KG1 (cell line): ENCODE measurements around the gene ELMOD2.
"Not testable (repeated sequence)": the region's sequence is repeated elsewhere in the genome, so short reads cannot be mapped to it uniquely, and the experiment has no call there.

Experiments used
- DNase-seq: peaks from one replicate; lab custom pipeline; 2025; lab: John Stamatoyannopoulos, UW

The ELMOD2 gene, protein sequence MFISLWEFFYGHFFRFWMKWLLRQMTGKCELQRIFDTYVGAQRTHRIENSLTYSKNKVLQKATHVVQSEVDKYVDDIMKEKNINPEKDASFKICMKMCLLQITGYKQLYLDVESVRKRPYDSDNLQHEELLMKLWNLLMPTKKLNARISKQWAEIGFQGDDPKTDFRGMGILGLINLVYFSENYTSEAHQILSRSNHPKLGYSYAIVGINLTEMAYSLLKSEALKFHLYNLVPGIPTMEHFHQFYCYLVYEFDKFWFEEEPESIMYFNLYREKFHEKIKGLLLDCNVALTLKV

DNA sequence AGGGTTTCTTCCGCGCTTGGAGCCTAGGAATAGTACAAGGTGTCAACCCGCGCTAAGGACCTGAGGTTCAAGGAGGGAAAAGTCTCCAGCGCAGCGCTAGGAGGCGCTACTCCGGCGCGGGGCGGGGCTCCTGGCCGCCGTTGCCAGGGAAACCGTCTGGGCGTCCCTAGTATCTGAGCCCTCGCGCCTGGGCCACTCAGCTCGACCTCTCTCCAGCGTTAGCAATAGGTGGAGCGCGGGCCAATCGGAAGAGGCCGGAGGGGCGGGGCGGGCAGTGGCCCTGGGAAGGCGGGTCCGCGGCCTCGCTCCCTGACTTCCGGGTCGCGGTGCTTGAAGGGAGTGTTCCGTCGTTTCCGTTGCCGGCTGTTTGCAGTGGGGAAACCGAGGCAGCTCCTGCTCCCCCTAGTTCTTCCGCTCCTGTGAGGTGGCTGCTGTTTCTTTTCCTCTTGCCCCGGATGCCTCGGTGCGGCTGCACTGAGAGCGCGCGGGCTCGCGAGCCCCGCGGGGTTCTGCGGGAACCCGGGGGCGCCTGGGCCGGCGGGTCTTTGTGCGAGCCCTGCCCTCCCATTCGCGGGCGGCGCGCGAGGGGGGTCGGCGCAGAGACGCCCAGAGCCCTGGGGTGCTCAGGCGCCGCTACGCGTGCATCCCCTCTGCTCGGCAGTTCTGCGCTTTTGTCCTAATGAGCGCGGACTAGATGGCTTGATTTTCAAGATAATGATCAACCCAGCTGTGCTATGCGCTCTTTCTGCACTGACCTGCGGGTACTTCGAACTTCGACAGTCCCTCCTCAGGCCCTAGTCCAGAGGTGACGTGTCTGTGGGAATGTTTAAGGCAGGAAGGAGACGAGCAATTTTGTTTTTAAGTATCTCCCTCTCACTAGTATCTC lies at the start of gene ELMOD2:
TSS of gene ELMOD2 (plus strand) at position 312 of the 886 bp plus-strand sequence. CDS start 1,261 bp downstream, outside the sequence.
- peak; percentile 98 for DNase-seq

DNA sequence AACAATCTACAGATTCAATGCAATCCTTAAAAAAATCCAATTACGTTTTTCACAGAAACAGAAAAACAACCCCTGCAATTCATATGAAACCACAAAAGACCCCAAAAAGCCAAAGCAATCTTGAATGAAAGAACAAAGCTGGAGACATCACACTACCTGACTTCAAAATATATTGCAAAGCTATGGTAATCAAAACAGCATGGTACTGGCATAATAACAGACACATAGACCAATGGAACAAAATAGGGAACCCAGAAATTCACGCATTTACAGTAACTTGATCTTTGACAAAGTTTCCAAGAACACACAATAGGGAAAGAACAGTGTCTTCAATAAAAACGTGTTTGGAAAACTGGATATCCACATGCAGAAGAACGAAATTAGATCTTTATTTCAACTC lies 40.5 kb upstream of the ELMOD2 start:
- no peak for DNase-seq

DNA sequence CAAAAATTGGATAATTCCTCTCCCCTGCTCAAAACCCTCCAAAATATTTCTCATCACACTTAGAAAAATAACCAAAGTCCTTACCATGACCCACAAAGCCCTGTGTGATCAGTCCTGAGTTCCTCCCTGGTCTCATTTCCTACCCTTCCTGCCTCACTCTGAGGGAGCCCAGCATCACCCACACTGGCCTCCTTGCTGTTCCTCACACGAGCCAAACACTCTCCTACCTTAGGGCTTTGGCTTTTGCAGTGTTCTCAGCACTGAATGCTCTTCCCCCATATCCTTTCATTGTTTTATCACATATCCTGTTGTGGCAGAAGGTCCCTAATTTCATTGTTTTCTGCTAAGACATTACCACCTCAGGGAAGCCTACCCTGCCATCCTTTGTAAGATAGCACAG lies 38.0 kb upstream of the ELMOD2 start:
- DNase-seq = no peak

DNA sequence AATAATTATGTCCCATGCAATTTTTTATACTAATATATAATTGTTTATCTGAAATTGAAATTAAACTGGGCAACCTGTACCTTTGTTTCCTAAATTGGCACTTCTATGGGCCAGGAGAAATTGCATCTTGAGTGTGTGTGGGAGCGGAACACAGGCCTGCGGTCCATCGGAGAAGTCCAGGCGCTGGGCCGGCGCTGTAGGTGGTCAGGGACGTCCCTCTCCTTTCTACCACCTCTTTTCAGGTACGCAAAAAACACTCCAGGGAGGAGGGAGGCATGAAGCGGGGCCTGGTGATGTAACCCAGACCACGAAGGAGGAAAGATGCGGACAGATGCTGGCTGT lies 26.6 kb upstream of the ELMOD2 start:
- no peak for DNase-seq

DNA sequence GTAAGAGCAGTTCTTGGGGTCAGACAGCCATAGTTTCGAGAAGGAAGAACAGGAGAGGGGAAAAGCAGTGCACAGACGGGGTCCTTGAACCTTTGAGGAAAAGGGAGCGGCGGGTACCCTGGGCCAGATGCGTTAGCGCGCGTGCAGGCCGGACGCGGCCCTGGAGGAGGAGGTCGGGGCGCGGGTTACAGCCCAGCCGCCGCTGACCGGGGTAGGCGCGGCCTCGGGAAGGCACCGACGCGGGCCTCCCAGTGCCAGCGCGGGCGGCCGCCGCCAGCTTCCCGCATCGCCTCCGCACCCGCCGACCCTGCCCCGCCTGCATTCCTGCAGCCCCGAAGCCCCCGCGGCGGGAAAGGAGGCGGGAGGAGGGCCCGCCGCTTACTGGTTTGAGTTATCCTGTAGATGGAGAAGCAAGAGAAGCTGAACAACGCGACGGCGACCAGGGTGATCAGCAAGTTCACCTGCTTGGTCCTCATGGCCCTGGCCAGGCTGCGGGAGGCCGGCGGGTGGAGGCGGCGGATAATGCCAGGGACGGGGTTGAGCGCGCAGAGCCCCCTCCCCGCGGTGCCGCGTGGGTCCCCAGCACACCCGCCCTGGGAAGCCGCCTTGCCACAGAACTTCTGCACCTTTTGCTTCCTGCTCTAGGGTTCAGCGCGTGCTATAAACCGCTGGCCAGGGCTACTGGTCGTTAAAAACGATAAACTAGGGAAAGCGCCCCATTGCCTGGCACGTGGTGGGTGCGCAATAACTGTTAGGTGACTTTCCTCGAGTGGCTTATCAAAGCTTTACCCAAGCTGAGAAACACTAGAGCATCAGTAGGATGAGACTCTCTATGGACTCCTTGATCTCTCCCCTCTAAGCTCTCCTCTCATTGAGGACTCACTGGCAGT lies 26.0 kb upstream of the ELMOD2 start, which contains the start of gene MGAT4D:
TSS of gene MGAT4D (minus strand) at position 547 of the 890 bp plus-strand sequence. CDS start at position 476, 71 bp downstream.
- DNase-seq = no peak

DNA sequence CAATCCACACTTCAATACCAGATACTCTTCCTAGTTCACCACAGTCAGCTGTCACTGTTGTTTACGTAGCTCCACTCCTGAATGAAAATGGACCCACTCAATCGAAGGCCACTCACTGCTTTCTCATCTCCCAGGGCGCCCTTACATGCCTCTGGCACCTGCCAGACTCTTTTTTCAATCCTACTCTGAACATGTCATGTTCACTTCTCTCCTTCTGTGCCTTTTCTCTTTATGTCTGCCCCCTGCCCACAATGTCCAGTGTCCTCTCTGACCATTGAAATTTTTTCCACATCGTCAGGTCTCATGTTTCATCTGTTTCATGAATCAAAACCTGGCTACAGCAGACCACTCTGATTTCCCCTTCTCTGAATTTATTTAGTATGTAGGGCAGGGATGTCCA lies 24.6 kb upstream of the ELMOD2 start:
- DNase-seq = no peak

DNA sequence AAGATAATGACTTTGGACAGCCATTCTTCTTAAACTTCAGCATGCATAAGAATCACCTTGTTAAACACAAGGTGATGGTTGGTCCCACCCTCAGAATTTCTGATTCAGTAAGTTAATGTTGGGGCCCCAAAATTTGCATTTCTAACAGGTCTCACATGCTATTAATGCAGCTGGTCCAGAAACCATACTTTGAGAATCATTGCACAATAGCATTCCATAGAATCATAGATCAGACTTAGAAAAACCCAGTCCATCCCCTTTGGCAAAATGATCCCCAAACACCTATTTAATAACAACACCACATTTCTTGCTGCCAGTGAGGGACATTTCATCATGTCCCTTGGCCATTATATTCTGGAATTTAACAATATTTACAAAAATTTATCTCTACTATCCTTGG lies 19.7 kb upstream of the ELMOD2 start:
- no peak for DNase-seq

DNA sequence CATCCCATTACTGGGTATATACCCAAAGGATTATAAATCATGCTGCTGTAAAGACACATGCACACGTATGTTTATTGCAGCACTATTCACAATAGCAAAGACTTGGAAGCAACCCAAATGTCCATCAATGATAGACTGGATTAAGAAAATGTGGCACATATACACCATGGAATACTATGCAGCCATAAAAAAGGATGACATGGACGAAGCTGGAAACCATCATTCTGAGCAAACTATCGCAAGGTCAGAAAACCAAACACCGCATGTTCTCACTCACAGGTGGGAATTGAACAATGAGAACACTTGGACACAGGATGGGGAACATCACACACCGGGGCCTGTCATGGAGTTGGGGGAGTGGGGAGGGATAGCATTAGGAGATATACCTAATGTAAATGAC lies 10.2 kb upstream of the ELMOD2 start:
- DNase-seq = not testable (repeated sequence)

DNA sequence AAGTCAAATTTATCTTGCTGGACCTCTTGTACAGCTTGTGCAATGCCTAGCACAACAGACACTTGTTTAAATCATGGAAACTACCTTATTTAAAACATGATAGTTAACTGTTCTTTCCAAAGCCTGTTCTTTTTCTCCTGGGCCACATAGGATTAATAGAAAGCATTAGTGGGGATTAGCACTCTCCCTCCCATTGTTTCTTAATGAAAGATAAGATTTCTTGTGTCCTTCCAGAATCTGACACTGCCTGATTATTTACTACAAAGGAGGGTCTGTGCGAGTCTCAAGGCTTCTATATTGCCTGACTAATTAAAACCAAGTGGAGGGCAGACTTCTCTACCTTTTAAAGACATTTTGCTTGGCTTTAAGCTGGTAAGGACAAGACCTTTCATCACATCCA lies 8.5 kb upstream of the ELMOD2 start:
- no peak for DNase-seq

DNA sequence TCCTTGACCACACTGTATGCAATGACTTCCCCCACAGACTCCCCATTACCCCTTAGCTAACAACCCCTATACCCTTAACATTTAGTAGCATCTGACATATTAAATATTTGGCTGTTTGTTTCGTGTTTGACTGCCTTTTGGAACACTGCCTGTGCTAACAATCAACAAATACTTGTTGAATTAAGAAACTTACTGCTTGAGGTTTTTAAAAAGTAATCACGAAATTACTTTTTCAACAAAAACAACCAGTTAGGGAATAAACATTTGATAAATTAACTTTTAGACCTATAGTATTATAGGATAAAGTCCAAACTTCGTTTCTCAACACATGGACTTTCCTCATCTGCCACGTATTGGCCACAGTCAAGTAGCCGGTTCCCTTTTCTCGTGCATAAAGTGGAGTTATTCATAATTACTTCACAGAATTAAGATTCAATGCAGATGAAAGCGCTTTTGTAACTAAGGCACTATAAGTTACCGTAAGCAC lies 555 bp upstream of the ELMOD2 start:
- DNase-seq = no peak

DNA sequence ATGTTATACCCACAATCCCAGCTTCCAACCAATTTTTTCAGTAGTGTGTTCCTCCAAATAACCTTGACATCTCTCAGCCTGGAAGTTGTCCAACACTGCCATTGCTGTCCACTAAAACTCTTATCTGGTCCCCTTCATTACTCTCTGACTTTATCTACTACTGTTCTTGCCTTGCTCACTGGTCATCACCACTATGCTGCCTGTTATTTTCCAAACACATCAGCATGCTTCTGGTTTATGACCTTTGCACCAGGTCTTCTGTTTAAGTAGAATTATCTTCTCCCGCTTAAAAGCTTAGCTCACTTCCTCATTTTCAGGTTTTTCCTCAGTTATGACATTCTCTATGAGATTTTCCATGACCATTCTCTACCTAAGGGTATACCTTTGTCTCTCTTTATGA lies 5.5 kb downstream of the ELMOD2 start:
- no peak for DNase-seq

DNA sequence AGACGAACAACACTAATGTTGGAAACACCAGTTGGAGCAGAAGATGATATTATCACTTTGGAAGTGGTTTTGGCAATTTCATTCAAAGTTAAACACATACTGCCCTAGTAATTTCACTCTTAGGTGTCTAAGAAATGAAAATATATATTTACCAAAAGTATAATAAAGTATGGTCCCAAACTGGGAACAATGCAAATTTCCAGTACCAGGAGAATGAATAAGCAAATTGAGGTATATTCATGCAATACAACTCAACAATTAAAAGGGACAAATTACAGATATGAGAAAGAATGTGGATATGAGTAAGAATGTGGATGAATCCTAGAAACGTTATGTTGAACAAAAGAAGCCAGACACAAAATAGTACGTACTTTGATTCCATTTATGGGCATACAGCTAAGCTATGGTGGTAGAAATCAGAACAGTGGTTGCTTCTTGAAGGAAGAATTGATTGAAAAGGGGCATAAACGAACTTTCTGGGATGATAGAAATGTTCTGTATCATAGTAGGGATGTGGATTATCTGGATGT lies 10.0 kb downstream of the ELMOD2 start:
- DNase-seq = no peak

DNA sequence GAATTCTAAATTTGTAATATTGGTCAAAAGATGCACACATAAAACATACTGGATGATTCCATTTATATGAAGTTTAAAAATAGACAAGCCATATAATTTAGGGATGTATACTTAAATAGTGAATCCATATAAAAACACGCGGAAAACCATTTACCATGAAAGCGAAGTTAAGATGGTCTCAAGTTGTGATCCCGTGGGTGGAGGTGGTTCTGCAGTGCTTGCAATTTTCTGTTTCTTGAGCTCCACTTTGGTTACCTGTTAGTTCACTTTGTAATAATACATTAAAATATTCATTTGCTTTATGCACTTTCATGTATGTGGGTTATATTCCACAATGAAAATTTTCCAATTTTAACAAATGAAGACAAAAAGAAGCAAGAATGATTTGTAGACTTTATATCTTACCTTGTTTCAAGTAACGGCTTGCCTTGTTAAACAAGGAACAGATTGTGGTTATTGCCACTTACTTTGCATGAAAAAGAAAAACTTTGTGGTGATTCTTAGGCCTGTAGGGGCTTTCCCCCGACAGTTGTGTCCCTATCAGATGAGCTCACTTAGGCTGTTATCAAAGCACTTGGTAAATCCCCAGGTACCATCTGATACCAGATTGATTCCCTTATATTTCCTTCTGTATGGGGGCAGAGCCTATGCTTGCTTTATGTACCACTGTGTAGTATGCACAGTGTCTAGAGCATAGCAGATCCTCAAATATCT lies 32.6 kb downstream of the ELMOD2 start:
- no peak for DNase-seq

DNA sequence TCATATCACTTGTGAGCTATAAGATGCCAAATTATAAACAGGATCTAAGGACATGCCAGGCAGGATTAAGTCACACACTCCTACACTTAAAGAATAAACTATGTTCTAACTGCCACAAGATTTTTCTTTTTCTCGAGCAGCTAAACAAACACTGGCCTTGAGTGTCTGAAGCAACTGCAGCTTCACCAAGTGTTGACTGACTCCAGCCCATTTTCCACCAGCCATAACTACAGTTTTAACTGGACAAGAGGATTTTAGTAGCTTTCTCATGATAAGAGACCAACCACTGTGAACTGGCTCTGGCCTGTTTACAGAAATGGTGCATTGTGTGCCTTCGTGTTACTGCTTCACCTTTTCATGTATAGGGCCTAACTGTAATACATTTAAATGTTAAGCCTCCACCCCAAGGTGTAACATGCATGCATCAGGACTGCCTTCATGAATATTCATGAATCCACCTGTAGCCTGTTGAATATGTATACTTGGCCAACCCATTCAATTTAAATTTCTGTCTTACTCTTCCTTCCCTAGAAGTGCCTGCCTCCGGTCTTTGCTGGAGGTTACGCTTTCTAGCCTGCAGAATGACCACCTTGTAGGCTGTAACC lies 34.0 kb downstream of the ELMOD2 start:
- DNase-seq = no peak

DNA sequence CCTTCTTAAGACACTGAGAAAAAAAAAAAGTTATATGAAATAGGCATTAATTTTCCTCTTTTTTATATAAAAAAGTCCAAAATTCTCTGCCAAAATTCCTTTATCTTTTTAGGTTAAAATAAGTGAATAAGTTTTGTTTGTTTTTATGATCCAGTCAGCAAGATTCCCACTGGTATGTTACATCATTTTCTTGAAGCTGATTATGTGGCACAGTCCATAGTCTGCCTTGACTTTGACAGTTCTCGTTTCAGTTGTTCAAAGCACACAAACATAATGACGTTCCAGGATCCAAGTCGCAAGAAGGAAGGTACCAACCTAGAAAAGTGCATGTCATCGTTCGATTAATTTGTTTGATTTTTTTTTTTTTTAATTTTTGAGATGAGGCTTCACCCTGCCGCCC lies 35.7 kb downstream of the ELMOD2 start:
- DNase-seq = no peak

DNA sequence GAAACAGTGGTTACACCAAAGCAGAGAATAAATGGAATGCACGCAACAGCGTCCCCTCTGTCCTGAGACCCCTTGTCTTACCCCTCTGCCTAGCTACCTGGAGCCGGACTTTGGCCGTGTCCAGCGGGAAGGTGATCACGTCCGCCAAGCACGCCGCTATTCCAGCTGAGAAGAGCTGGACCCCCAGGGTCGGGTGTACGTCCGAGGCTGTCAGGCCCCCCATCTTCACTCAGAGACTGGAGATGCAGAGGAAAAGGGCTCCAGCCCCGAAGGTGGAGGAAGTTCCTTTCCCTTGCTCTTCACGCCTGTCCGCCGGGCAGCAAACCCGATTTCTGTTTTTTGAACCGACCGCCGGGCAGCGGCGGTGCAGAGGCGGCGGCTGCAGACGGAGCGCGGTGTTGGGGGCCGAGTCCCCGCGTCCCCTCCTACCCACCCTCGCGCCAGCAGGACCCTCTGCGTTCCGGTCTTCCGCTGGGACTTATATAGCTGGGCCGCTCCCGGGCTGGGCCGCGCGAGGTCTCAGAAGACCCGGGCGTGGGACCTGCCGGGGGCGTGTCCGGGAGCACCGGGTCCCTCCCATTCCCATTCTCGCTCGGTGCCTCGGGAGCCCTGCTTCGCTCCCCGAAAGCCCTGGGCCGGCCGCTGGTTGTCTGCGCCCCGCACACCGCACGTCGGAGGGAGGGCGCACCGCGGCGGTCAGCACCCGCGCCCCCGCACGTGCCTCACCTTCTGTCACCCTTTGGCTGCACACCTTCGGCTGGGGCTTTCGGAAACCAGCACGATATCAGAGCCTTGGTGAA lies 44.7 kb downstream of the ELMOD2 start, which contains the start of gene UCP1:
TSS of gene UCP1 (minus strand) at position 455 of the 800 bp plus-strand sequence. CDS start at position 223, 232 bp downstream.
- no peak for DNase-seq

DNA sequence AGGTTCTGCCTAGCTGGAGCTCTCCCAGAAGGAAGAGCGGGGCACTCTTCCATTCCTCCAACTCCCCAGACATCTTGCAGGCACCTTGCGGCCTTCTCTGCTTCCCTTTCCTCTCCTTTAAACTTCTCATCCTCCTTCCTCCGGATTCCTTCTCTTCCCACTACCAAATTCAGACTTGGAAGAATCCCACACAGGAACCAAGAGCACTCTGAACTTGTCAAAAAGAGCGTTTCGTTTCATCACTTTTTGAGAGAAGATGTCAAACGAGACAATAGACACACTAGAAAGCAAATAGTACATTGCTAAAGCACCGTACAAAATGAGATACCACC lies 45.3 kb downstream of the ELMOD2 start:
- no peak for DNase-seq

DNA sequence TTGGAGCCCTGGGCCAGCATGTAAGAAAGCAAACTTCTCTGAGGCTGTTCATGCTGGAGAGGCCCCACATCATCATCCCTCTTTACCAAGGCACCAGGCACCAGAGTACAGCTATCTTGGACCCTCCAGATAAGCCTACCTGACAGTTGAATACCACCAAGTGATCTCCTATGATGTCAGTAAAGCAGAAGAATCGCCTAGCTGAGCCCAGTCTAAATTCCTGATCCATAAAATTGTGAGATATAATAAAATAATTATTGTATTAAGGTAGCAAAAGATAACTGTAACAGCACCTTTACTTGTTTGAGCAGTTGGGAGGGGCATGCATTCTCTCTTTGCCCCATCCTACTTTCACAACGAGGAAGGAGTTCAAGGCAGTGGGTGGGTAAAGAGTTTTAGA lies 47.7 kb downstream of the ELMOD2 start:
- DNase-seq = no peak

DNA sequence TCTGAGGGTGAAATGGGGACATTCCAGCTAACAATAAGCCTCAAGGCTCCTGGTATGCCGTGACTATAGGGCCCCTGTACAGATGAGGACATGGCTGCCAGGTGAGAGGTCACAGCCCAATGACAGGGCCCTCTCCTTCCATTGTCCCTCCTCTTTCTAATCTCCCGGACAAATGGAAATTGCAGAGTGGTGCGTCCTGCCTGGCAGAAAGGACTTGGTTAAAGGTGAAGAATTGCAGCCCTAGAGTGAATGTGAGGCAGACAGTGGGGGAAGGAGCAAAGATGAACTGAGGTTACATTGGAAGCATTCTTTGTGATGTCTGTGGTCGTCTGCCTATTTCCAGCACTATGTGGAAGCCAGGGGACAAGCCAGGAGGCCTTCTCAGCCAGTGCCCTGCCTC lies 51.5 kb downstream of the ELMOD2 start:
- no peak for DNase-seq

DNA sequence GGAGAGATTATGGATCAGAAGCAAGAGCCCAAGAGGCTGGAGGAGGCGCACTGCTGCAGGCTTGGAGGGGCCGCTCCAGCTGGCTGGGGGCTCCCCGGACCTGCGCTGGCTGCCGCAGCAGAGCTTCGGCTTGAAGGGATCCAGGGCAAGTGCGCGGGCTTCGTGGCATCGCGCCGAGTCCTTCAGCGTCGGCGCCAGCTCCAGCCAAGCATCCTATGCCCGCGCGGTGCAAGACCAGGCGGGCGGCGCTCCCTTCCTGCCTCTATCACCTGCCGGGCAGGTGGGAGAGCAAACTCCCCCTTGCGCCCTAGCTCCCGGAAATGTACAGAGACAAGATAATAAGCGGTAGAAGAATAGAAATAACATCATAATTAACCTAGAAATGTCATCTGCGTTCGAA lies 55.3 kb downstream of the ELMOD2 start:
- no peak for DNase-seq
